ENCODE data around the gene HMGCS2. TPM values are rescaled to one million over a fixed set of nuclear protein-coding genes. Genes with fewer than 3 reads are reported as not detected.
A peak's percentile ranks its signal among the peaks of the same experiment; 100 is the strongest.
"Not testable (repeated sequence)": the region's sequence is repeated elsewhere in the genome, so short reads cannot be mapped to it uniquely, and the experiment has no call there.

HMGCS2 gene
- total RNA-seq, 1 donor, result not detected

DNA sequence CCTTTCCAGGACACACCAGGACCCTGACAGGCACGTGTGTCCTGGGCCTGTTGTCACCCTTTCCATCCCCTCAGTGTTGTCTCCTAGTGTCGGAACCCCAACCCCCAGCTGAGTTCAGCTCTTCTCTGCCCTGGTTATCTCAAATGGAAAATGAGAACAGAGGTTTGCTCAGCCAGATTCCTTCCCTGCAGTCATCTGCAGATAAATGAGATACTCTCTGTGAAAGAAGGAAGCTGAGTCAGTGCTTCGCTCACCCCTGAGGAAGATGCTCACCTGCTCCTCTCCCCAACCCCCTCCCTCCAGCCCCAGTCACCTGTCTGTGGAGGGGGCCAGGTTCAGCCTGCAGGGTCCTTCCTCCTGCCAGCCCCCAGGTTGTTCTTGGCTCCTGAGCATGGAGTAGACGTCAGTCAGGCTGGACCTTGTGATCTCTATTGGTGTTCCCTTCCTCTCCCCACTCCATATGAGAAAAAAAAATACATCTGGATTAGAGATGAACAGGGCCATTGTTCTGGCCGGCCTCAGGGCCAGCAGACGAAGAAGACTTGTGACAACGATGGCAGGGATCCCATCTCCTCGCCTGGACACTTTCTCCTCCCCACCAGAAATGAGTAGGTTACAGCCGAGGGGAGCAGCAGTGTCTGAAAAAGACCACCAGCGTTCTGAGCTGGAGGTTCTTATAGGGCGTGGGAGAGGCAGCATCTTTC is 36.1 kb downstream of the HMGCS2 start:
- no peak for DNase-seq (ENCODE audit: low read depth in 2 of 3, low spot score in 2 of 3)

DNA sequence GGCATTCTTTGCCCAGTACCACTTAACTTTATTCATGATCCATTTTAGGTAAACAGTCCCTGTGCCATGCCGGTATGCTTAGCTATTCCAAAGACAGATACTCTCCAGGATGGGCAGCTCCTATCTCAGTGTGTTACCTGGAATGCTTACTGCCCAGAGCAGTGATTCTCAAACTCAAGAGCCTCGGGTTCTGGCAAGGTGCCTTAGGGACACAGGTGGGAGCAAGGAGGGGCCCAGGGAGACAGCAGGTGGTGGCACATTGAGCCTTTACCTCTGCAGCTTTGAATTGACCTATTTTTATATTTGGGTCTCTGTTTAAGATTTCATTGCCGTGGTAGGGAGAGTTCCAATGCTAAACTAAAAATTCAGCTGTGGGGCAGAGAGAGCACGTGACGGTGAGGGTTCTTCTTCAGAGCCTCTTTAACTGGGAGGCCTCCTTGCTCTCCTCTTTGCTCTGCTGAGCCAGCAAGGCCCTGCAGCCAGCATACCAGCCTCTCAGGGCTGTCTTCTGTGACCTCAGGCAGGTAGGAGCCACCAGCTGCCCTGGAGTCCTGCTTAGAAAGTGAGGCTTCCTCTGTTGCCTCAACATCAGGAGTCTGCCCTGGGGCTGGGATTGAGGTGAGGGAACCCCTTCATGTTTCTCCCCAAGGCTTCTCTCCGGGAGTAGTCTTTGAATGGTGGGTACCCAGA is 36.8 kb downstream of the HMGCS2 start:
- DNase-seq (ENCODE audit: low read depth in 2 of 3, low spot score in 2 of 3), result no peak

DNA sequence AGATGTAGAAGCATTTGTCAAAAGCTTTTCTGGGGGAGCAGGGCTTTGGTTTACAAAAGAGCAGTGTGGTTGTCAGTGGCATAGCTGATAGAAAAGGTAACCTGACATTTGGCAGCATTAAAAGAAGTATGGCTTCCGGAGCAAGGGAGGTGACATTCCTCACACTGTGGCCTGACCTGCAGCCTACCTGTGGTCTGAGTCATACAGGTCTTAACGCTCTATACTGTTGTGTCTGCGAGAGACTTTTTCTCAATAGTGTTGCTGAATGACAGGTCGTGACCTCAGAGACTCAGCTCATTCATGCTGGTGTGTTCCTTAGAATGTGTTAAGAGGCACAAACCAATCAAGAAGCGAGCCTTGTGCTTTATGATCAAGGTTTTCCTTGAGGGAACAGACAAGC is 37.6 kb downstream of the HMGCS2 start:
- no peak for DNase-seq (ENCODE audit: low read depth in 2 of 3, low spot score in 2 of 3)

DNA sequence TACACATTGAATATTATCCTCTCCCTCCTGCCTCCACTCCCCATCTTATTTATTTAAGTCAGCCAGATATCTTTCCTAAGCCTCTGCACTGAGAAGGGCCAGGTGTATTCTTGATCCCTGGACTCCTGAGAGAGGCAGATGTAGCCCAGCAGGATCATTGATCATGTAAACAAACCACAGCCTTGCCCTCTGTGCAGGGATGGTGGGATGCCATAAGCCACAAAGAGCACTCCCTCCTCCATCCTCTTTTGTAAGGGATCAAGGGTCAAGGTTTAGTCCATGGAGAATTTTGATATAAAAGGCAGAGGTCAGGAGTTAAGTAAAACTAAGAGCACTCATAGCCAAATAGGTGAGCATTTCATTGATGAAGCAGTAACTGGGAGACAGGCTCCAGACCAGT is 39.7 kb downstream of the HMGCS2 start:
- DNase-seq (ENCODE audit: low read depth in 2 of 3, low spot score in 2 of 3), result no peak

DNA sequence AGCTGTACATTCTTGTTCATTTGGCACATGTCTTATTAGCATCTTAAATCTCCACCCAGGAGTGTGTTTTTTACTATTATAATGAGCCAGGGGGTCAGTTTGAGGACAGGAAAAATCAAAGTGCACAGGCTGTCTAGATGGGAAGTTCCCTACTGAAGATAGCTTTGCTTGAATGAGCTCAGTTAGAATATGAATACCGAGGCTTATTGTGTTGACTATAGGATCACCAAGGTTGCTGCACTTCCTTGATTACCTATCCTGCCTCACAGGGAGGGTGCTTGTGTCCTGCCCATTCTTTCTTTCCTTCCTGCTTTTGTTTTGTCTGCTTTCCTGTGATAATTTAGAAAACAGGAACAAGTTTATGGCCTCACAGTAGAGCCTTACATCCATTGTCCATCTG is 40.7 kb downstream of the HMGCS2 start:
- no peak for DNase-seq (ENCODE audit: low read depth in 2 of 3, low spot score in 2 of 3)

DNA sequence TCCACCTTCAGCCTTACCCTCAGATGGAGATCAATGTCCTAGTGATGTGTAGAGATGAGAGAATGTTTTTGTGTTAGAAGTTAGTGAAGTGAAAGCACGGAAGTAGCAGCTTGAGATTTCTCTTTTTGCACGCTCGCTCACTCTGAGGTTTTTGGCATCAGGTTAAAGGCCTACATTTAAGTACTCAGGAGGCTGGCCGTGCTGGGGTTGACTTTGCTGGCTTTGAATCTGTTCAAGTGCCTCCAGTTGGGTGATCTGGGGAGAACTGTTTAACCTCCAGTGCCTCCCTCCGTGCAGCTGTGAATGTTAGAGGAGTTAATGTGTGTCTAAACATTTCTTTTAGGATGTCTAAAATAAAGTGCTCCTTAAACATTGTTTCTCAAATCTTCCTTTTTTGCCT is 43.1 kb downstream of the HMGCS2 start:
- DNase-seq (ENCODE audit: low read depth in 2 of 3, low spot score in 2 of 3), result no peak

DNA sequence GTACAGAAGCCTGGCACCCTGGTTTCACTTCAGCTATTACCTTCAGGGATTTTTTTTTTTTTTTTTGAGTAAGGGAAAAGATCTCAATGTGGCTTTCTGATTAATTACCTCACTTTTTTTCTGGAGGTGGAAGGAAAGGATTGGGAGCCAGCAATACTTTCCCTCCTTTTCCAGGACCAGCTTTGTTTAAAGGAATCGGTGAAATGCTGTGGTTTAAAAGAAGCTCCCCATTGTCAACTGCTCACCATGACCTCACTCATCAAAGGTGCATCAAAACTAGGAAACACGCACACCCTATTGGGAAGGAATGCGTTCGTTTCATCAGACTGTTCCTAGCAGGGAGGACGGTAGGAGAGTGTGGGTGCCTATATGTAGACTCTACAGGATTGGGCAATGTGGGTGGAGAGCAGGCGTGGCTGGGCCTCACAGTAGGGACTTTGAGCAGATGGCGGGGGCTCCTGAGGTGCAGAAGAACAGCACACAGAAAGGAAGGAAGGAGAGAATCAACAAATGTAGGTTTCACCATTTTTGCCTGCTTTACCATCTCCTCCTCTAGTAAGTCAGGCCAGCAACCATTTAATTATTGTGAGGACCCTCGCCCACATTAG is 44.0 kb downstream of the HMGCS2 start:
- no peak for DNase-seq (ENCODE audit: low read depth in 2 of 3, low spot score in 2 of 3)

DNA sequence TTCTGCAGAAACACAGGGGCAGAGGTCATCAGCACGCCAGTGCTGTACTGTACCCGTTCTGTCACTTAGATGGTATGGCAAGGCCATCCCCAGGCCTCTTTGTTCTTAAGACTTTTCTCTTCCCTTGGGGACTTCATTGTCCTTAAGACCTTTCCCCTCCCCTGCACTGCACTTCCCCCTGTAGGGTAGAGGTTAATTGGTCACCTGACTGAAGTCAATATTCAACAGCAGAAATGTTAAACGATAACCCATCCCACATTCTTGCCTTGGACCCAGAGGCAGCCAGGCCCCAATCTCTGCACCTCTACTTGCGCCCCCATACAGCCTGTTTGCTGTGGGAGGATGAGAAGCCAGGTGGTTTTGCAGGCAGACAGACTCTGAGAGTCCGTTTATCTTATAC is 46.8 kb downstream of the HMGCS2 start:
- no peak for DNase-seq (ENCODE audit: low read depth in 2 of 3, low spot score in 2 of 3)

DNA sequence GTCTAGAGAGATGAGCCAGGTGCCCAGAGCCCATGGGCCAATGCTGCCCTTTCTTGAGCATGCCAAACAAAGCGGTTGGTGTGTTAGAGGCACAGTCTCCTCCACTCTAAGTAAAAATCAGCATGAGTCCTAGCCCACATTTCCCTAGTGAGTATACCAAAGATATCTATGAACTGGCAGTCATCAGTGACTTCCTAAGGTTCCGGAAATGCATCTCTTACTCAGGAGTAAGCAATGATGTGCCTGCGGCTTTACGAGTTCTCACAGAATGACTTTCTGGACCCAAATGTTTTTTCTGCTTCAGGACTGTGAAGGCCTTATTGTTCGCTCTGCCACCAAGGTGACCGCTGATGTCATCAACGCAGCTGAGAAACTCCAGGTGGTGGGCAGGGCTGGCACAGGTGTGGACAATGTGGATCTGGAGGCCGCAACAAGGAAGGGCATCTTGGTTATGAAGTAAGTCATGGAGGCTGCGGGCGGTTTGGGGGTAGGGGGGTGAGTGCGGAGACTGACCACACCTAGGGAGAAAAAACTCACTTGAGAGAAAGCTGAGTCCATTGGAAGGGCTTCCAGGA is 47.8 kb downstream of the HMGCS2 start:
- DNase-seq (ENCODE audit: low read depth in 2 of 3, low spot score in 2 of 3), result no peak

DNA sequence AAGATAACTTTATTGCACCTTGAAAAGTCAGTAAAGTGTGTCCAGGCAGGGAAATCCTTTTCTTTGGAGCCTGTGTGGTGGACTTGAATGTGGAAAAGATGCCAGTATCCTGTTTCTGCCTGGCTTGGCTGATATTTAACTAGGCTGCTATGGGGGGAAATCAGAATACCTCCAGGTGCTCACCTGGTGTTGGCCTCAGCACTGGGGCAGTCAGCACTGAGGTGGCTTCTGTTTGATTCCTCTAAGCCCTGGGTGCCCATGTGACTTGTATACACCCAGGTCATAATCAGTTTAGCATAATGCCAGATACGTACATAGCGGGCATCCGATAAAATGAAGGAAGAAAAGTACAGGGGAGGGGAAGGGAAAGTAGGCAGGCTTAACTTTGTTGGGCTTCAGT is 49.7 kb downstream of the HMGCS2 start:
- DNase-seq (ENCODE audit: low read depth in 2 of 3, low spot score in 2 of 3), result no peak

DNA sequence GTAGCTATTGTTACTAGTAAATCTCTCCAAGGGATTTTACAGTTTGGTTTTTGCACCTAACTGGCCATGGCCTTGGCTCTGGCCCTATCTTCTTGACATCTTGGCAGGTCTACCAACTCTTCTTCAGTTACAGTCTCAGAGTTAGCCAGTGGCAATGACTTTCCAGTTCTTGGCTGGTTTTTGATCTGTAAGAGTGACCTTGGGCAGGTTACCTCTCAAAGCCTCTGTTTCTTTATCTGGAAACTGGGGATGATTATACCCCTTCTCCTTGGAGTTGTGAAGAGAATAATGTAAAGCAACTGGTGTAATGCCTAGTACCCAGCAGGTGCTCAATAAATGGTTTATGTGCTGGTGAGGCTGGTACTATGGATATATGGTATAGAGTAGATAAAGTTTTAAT is 50.3 kb downstream of the HMGCS2 start:
- no peak for DNase-seq (ENCODE audit: low read depth in 2 of 3, low spot score in 2 of 3)

DNA sequence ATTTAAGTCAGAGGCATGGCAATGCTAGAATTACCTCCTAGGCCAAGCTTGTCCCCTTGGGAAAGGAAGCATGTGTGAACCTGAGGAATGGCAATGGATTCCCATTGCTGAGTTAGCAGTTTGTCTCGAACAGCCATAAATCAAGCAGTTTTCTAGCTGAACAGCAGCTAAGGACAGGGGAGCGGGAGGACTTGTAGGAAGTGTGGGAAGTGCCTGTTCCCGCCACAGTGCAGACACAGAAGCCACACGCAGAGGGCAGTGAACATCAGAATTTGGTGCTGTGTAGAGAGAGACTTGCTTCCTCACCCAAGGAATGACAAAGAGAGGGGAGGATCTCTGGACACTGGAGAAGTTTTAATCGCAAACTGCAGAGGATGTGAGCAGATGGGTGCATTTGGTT is 53.2 kb downstream of the HMGCS2 start:
- DNase-seq (ENCODE audit: low read depth in 2 of 3, low spot score in 2 of 3), result peak in 1 of 3 donors; percentile 9

DNA sequence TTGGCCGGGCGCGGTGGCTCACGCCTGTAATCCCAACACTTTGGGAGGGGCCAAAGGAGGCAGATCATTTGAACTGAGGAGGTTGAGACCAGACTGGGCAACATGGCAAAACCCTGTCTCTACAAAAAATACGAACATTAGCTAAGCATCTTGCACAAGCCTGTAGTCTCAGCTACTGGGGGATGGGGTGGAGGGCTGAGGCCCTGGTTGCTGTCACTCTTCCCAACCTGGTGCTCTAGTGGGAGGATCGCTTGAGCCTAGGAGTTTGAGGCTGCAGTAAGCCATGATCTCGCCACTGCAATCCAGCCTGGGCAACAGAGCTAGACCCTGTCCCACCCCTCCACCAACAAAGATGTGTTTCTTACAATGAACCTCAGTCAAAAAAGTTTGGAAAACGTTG is 54.1 kb downstream of the HMGCS2 start:
- DNase-seq (ENCODE audit: low read depth in 2 of 3, low spot score in 2 of 3), result no peak

DNA sequence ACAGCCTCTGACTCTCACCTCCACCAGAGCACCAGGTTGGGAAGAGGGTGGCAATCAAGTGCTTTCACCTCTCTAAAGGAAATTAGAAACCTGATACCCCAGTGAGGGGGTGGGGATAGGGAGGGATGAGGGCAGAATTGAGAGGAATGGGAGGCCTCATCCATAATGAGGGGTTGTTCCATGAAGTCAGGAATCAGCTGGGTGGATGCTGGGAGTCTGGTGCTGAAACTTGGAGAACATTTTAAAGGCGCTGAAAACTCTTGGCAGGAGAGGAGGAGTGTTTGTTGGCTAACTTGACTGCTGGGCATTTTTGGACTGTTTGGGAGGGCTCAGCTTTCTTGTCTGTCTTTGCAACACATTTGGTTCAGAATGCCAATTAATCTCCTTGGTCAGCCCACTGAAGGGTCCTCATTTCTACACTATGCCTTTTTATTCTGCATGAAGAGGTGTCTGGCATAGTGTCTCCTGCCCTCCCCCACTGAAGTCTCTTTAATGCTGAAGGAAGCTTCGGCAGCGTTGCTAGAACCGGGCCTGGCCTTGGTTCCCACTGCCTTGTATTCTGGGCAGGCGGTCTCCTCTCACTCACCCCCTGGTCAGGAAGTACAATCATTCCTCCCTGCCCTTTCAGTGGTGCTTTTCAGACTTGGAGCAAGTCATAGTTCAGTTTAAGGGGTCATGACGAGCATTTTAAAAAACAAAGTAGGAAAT is 54.8 kb downstream of the HMGCS2 start:
- no peak for DNase-seq (ENCODE audit: low read depth in 2 of 3, low spot score in 2 of 3)

DNA sequence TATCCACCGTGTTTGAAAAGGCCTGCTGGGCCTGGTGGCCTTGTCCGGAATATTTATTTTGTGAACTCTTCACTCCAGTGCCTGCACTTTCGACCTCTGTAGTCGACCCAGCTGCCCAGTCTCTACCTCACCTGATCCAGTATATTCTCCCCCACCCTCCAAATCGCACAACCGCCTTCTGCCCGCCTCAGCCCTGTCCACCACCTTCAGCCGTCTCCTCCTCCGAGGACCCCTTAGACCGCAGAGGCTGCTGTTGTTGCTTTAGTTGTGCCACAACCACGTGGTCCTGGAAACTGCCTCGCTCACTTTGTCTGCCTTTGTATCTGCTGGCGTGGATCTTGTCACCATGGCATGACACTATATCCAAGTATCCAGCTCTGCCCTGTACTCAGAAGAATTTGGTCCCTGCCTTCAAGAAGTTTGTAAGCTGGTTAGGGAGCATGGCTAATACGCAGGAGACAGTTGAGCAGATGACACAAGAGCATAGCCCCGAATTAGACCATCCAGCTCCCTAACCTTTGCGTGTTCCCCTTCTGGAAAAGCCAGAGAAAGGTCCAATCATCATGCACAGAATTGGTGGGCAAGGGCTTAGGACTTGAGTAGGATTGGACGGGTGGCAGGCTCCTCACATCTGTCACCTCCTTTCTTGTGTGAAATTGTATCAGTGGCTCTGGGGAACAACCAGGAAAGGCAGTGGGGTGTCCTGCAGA is 55.5 kb downstream of the HMGCS2 start:
- DNase-seq (ENCODE audit: low read depth in 2 of 3, low spot score in 2 of 3), result no peak

DNA sequence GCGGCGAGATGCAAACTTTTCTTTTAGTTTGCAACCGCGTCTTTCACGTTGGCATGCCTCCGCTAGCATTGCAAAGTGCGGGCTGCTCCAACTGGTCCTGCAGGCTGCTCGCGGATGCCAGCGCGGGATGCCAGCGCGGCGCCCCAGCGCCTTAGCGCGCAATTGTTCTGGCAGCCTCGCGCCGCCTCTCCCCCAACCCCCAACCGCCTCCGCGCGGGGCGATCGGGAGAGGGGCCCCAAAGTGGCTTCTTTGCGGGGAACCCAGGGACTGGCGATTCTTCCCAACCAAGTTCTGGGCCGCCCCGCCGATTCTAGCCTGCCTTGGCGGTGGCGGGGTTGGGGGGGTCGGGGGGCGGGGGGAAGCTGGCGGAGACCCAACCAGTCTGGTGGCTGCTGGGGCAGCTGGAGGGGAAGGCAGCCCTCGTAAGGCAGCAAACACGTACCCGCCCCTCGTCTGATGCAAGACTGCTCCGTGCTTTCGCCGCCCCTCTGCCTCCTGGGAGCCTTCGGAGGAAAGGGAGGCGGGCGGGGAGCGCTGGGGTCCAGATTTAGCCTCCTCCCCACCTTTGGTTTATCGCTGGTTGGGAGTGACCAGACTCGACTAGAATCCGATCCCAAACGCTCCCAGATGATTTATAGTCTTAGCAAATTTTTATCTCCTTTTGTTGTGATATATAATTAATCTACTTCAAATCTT is 56.2 kb downstream of the HMGCS2 start:
- peak in 2 of 3 donors; percentile 80 to 81 for DNase-seq (ENCODE audit: low read depth in 2 of 3, low spot score in 2 of 3)

DNA sequence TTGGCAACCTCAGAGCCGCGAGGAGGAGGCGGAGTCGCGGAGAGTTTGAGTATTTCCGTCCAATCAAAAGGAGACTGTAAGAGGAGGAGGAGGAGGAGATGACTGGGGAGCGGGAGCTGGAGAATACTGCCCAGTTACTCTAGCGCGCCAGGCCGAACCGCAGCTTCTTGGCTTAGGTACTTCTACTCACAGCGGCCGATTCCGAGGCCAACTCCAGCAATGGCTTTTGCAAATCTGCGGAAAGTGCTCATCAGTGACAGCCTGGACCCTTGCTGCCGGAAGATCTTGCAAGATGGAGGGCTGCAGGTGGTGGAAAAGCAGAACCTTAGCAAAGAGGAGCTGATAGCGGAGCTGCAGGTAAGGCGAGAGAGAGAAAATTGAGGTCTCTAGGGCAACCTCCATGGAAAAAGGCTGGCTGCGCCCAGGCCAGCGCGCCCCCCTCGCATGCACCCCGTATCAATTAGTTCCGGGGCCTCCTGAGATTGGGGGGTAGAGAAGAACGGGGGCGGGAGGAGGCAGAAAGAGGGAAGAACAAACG is 56.8 kb downstream of the HMGCS2 start, which contains the start of gene PHGDH:
Gene PHGDH, plus strand, starts transcription at position 131 of the 538 bp plus-strand sequence. Its CDS starts 89 bp downstream, at position 220.
- peak in 2 of 3 donors; percentile 68 to 81 for DNase-seq (ENCODE audit: low read depth in 2 of 3, low spot score in 2 of 3)

DNA sequence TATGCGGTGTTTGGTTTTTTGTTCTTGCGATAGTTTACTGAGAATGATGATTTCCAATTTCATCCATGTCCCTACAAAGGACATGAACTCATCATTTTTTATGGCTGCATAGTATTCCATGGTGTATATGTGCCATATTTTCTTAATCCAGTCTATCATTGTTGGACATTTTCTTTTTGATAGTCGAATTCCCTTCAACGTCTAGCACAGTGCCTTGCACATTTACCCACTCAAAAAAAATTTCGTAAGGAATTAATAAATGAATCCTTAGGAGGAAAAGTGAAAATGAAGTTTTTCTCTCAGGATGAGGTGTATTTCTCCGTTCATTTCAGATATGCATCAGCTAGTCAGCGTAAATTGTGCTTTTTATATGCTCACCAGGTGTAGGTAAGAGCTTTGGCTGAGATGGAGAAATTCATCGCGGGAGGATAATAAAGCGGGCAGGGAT is 57.3 kb downstream of the HMGCS2 start:
- not testable (repeated sequence) for DNase-seq (ENCODE audit: low read depth in 2 of 3, low spot score in 2 of 3)

DNA sequence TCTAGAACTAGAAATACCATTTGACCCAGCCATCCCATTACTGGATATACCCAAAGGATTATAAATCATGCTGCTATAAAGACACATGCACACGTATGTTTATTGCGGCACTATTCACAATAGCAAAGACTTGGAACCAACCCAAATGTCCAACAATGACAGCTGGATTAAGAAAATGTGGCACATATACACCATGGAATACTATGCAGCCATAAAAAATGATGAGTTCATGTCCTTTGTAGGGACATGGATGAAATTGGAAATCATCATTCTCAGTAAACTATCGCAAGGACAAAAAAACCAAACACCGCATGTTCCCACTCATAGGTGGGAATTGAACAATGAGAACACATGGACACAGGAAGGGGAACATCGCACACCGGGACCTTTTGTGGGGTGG is 62.1 kb downstream of the HMGCS2 start:
- not testable (repeated sequence) for DNase-seq (ENCODE audit: low read depth in 2 of 3, low spot score in 2 of 3)
